Stimulated activated CD4-positive, alpha-beta T cell treated with anti-CD3 and anti-CD28 coated beads, Interleukin-12 subunit alpha, Interleukin-12 subunit beta, amount 100 ng/mL, for 4 hours (primary cell): ENCODE data around the gene OVCH2.
"Not testable (repeated sequence)": the region's sequence is repeated elsewhere in the genome, so short reads cannot be mapped to it uniquely, and the experiment has no call there.

Experiments
- DNase-seq: peaks from one replicate; pipeline ENCODE4 v3.0.0-alpha.2; 2020

Gene OVCH2

GRCh38 chr11:7671347-7672215, 34.7 kb downstream of the OVCH2 start:
- DNase-seq, result no peak

- no peak for DNase-seq
These were observed 35.6 kb downstream of the OVCH2 start for GRCh38 chr11:7670641-7671040.

GRCh38 chr11:7668911-7669310, 37.4 kb downstream of the OVCH2 start:
- DNase-seq, result no peak

GRCh38 chr11:7668464-7668863, 37.8 kb downstream of the OVCH2 start:
- DNase-seq, result no peak

GRCh38 chr11:7667460-7667859, 38.8 kb downstream of the OVCH2 start:
- no peak for DNase-seq

- no peak for DNase-seq
These were observed 39.9 kb downstream of the OVCH2 start for GRCh38 chr11:7666292-7666866.

GRCh38 chr11:7665473-7666291, 40.6 kb downstream of the OVCH2 start:
- DNase-seq, result peak; percentile 68

GRCh38 chr11:7664867-7665266, 41.4 kb downstream of the OVCH2 start:
- DNase-seq, result no peak

- DNase-seq, result not testable (repeated sequence)
These were observed 42.7 kb downstream of the OVCH2 start for GRCh38 chr11:7663531-7663930.

GRCh38 chr11:7657306-7658025, 48.8 kb downstream of the OVCH2 start:
- no peak for DNase-seq

GRCh38 chr11:7656704-7657103, 49.6 kb downstream of the OVCH2 start:
- DNase-seq, result no peak

GRCh38 chr11:7655253-7656217, 50.7 kb downstream of the OVCH2 start:
- no peak for DNase-seq

GRCh38 chr11:7654195-7654705, 52.0 kb downstream of the OVCH2 start:
- no peak for DNase-seq

- DNase-seq, result no peak
These were observed 54.6 kb downstream of the OVCH2 start for GRCh38 chr11:7651700-7652099.

GRCh38 chr11:7651140-7651551, 55.1 kb downstream of the OVCH2 start:
- no peak for DNase-seq

- DNase-seq, result no peak
These were observed 58.0 kb downstream of the OVCH2 start for GRCh38 chr11:7648264-7648663.

- DNase-seq, result no peak
These were observed 59.4 kb downstream of the OVCH2 start for GRCh38 chr11:7646866-7647265.

GRCh38 chr11:7645206-7645605, 61.1 kb downstream of the OVCH2 start:
- no peak for DNase-seq

- no peak for DNase-seq
These were observed 63.0 kb downstream of the OVCH2 start for GRCh38 chr11:7643314-7643713.

GRCh38 chr11:7642747-7643146, 63.5 kb downstream of the OVCH2 start:
- no peak for DNase-seq

GRCh38 chr11:7640816-7641215, 65.5 kb downstream of the OVCH2 start:
- no peak for DNase-seq

GRCh38 chr11:7639643-7640025, 66.6 kb downstream of the OVCH2 start:
- DNase-seq, result no peak
